Medulla oblongata (tissue), 1 donor: Measurements from ENCODE around the gene CTDSPL2.
"Not testable (repeated sequence)": the region's sequence is repeated elsewhere in the genome, so short reads cannot be mapped to it uniquely, and the experiment has no call there.

Experiments used
- DNase-seq: peaks from one replicate; pipeline ENCODE4 v3.0.0-alpha.2; 2015; ENCODE audit errors: extremely low spot score

Gene CTDSPL2

DNA sequence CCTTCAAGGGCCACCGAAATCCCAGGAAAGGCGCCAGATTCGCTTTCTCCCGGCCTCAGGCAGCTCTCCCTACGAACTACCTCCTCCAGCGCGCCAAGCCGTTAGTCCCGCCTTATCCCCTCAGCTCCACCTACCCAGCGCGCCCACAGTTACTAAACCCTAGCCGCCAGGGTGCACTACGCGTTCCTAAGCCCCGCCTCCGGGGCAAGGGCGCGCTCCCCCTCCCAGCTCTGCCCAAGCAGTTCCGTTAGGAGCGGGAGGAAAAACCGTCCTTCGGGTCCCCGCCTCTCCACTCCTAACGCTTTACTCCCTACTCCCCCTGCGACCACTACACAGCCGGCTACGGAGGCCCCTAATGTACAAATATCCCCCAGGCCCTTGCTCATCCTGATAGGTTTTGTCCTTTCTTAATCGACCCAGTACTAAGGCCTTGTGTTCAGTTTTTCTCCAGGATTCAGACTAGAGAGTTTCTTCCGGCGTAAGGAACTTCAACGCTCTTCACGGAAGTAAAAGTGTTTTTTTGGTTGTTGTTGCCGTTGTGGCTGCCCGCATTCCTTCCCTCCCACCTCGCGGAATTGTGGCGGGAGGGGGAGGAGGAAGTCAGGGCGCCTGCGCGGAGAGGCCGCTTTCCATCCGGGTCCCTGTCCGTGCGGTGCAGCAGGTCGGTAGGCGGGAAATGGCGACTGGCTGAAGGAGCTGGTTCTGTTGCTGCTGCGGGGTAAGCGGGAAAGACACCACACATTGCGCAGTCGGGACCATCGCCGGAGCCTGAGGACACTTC lies at the start of gene CTDSPL2:
Gene CTDSPL2, plus strand, starts transcription at position 655 of the 781 bp plus-strand sequence. CDS start 31,386 bp downstream, outside the sequence.
- peak; percentile 99 for DNase-seq

DNA sequence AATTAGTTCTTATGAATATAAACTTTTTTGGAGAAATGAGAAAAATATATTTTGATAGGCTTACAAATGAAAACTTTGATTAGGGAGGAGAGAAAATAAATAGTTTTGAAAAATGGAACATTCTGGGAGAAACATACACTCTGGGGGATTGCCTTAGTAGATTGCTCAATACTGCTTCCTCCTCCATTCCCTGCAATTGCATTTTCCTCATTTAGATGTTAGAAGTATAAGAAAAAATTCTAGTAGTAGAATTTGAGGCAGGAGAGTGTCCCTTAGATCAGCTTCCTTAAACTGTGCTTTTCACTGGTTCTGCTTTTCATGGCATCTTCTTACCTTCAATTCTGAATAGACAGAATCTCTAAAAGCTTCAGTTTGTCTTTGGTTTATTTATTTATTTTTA lies 46.2 kb upstream of the CTDSPL2 start:
- DNase-seq: peak; percentile 6

DNA sequence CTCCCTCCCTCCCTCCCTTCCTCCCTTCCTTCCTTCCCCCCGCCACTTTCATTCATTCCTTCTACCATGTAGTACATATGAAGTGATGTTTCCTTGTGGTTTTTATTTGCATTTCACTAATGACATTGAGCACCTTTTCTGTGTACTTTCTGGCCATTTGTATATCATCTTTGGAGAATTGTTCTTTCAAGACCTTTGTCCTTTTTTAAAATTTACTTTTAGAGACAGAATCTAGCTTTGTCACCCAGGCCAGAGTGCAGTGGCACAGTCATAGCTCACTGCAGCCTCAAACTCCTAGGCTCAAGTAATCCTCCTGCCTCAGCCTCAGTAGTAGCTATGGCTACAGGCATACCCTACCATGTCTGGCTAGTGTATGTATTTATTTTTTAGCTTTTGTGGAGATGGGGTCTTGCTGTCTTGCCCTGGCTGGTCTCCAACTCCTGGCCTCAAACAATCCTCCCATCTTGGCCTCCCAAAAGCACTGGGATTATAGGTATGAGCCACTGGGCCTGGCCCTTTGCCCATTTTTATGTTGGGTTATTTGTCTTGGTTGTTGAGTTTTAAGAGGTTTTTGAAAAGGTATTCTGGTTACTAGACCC lies 42.0 kb upstream of the CTDSPL2 start:
- no peak for DNase-seq

DNA sequence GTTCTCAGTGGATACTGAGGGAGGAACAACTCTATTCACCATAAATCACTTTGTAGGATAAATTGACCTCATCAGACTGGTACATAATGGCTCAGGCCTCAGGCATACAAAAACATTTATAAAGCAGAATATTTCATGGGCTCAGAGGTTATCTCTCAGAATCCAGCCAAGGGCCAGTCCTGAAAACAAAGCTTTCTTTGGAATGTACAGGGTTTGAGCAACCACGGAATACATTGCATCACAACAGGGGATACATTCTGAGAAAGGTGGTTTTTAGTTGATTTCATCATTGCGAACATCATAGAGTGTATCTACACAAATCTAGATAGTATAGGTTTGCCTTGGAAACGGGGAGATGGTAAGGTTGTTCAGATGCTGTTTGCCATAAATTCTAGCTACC lies 33.4 kb upstream of the CTDSPL2 start:
- no peak for DNase-seq

DNA sequence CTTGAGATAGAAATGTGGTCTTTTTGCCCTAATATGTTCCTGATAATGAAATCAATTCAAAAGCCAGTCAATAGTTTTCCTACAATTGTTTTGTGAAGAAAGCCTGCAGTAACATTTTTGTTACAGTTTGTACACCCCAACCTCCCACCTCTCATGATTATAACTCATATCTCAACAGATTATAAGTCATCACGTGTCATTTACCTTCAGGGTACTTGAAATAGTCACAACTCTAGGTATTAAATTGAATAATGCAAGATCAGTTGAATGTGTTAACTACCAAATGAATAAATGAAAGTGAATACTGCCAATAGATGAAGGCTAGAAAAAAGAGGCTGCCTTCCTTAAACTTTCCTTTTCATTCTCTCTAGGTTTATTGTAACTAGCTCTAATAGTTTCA lies 32.9 kb upstream of the CTDSPL2 start:
- no peak for DNase-seq

GRCh38 chr15:44397869-44398268 lies 29.6 kb upstream of the CTDSPL2 start:
- no peak for DNase-seq

DNA sequence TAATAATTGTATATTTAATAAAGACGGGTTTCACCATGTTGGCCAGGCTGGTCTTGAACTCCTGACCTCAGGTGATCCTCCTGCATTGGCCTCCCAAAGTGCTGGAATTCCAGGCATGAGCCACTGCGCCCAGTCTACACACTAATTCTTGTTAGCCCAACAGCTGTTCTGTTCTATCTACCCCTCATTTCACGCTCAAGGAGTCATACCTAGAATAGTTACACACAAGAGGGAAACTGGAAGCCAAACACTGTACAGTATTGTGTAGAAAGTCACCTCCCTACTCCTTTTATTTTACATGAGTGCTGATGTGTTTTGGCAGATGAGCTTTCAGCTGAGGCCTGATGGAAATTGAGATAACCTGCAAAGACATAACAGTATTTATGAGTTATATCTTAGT lies 13.4 kb upstream of the CTDSPL2 start:
- DNase-seq: no peak

- peak; percentile 16 for DNase-seq
These were observed 611 bp downstream of the CTDSPL2 start for GRCh38 chr15:44427756-44428724.

- DNase-seq: no peak
These were observed 8.7 kb downstream of the CTDSPL2 start for GRCh38 chr15:44435893-44436667.

DNA sequence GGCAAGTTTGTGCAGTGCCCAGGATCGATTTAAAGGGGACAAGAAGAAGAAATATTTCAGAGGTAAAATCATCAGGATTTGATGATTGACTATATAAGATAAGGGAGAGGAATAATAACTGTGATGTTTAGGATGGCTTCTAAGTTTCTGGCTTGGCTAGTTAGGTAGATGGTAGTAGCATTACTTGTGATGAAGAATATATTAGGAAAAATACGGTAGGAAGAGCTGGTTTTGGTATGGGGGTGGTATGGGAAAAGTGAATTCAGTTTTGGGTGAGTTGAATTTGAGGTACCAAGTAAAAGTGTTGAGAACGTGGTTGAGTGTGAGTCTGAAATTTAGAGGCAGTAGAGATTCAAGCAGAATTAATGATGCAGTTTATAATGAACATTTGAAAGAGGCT lies 11.0 kb downstream of the CTDSPL2 start:
- DNase-seq: no peak

- DNase-seq: no peak
These were observed 13.7 kb downstream of the CTDSPL2 start for GRCh38 chr15:44441095-44441501.

DNA sequence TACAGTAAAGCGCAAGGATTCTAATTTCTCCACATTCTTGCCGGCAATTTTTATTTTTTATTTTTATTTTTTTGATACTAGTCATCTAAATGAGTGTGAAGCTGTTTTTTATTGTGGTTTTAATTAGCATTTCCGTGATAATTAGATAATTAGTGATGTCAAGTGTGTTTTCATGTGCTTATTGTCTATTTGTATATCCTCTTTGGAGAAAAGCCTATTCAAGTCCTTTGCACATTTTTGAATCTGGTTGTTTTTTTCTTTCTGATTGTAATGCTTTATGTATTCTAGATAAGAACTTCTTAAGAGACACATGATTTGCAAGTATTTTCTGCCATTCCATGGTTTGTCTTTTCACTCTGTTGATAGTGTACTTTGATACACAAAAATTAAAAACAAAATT lies 16.1 kb downstream of the CTDSPL2 start:
- no peak for DNase-seq

GRCh38 chr15:44447772-44448376 lies 20.4 kb downstream of the CTDSPL2 start:
- DNase-seq: no peak

DNA sequence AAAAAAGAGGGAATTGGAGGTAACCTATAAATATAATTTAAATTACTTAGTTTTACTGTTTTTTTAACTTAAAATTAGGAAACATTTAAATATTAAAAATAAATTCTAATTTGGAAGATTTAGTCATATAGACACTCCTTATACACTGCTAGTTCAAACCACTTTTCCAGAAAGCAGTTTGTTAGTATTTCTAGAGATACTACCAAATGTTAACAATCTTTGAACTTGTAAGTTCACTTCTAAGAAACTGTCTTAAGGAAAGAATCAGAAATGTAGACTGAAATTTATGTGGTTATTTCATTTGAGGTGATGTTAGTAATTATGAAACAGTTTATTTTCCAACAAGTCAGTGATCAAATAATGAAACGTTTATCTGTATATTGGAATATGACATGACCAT lies 22.7 kb downstream of the CTDSPL2 start:
- no peak for DNase-seq

- DNase-seq: not testable (repeated sequence)
These were observed 26.3 kb downstream of the CTDSPL2 start for GRCh38 chr15:44453578-44454283.

GRCh38 chr15:44458429-44458828 lies 31.0 kb downstream of the CTDSPL2 start:
- DNase-seq: no peak

DNA sequence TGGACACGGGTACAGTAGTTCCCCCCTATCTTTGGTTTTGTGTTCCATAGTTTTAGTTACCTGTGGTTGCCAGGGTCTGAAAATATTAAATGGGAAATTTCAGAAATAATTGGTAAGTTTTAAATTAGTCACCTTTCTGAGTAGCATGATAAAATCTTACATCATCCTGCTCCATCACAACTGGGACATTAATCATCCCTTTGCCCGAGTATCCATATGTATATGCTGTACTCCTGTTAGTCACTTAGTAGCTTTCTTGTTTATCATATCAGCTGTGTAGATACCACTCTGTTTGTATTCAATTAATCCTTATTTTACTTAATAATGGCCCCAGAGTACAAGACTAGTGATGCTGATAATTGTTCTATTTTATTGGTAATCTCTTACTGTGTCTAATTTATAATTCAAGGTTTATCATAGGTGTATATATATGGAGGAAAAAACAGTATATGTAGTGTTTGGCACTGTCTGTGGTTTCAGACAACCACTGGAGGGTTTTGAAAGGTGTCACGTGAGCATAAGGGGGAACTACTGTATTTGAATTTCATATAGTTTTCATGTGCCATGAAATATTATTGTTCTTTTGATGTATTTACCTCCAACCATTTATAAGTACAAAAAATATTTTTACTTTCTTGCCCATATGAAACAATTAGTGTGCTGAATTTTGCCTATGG lies 41.4 kb downstream of the CTDSPL2 start:
- no peak for DNase-seq

DNA sequence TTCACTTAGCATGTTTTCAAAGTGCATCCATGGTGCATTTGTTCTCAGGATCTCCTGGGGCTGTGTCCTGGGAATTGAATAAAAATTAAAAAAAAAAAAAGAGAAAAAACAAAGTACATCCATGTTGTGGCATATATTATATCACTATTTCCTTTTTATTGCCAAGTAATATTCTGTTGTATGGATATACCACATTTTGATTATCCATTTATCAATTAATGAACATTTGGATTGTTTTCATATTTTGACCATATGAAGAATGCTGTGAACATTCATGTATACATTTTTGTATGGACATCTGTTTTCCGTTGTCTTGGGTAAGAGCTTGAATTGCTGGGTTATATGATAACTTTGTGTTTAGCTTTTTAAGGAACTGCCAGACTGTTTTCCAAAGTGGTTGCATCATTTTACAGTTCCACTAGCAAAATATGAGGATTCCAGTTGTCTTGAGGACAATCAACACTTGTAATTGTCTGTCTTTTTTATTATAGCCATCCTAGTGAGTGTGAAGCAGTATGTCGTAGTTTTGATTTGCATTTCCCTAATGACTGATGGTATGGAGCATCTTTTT lies 44.5 kb downstream of the CTDSPL2 start:
- no peak for DNase-seq

DNA sequence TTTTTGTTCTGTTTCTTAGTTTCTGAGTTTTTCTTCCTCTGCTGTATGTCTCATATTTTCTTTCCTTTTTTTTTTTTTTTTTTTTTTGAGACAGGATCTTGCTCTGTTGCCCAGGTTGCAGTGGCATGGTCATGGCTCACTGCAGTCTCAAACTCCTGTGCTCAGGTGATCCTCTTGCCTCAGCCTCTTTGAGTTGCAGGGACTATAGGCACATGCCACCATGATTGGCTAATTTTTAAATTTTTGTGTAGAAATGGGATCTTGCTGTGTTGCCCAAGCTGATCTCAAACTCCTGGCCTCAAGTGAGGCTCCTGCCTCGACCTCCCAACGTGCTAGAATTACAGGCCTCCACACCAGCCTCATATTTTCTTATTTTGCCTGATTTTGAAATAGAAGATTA lies 51.9 kb downstream of the CTDSPL2 start:
- DNase-seq: no peak

- DNase-seq: no peak
These were observed 54.7 kb downstream of the CTDSPL2 start for GRCh38 chr15:44482090-44482489.
